ENCODE measurements around the gene FAM20C.
"Not testable (repeated sequence)": the region's sequence is repeated elsewhere in the genome, so short reads cannot be mapped to it uniquely, and the experiment has no call there.

Gene FAM20C

DNA sequence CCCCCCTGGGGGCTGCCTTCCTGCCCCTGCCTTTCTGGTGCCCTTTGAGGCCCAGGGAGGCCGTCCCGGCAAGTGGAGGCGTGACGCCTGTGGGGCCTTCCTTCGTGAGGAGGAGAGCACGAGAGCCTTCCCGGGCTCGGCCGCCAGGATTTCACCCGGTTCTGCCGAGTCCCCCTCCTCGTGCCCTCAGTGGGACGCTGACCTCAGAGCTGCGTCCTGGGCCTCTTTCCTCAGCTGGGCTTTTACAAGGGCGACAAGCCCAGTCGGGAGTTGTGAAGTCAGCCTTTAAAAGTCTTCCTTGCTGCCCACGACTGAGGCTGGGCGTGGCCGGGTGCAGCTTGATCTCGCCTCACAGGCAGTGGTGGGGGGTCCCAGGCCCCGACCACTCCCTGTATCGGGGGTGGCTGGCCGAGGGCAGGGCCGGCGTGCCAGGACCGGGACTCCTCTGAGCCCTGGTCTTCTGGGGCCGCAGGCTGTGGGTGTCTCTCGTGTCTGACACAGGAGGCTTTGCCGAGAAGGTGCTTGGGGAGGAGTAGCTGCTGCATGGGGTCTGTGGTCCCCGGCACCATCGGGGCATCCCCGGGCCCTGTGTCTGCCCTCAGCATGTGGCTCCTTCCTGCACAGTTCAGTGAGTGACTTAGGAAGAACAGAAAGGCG, 41.8 kb downstream of the FAM20C start:
- no peak for TF ChIP-seq ZNF274 (IDR thresholded peaks at IDR 0.05; ENCODE audit: low read depth, low read length)
- no peak overlapping the region for H3K4me3 ChIP-seq (ENCODE audit: low read length)

DNA sequence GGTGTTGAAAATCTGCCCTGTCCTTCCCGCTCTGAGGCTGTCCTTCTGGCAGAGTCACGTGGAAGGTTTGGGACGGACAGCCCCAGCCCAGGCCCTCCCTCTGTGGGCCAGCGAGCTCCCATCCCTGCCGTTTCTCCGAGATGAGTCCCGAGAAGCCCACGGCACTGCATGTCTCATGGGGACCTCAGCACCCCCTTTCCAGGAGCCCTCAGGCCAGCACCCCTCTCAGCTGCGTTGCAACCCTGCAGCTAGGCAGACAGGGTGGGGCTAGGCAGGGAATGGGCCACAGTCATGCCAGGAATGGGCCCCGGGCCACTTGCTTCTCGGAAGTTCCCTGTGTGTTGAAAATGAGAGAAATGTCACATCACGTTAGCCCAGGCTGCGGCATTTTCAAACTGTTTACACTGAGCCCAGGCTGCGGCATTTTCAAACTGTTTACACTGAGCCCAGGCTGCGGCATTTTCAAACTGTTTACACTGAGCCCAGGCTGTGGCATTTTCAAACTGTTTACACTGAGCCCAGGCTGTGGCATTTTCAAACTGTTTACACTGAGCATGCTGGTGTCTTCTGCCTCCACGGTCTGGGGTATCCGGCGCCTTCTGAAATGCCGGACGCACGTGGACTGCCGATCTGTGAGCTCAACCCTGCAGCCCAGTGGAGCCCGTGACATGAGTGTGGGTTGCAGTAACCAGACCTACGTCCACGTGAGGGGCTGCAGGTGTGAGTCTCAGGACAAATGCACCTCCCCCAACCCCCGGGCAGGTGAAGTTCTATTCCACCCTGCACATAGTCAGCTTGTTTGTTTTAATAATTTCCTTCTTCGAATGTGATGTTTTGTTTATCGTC, 42.6 kb downstream of the FAM20C start:
- H3K4me3 ChIP-seq (ENCODE audit: low read length), result no peak overlapping the region
- TF ChIP-seq ZNF274 (IDR thresholded peaks at IDR 0.05; ENCODE audit: low read depth, low read length), result no peak

DNA sequence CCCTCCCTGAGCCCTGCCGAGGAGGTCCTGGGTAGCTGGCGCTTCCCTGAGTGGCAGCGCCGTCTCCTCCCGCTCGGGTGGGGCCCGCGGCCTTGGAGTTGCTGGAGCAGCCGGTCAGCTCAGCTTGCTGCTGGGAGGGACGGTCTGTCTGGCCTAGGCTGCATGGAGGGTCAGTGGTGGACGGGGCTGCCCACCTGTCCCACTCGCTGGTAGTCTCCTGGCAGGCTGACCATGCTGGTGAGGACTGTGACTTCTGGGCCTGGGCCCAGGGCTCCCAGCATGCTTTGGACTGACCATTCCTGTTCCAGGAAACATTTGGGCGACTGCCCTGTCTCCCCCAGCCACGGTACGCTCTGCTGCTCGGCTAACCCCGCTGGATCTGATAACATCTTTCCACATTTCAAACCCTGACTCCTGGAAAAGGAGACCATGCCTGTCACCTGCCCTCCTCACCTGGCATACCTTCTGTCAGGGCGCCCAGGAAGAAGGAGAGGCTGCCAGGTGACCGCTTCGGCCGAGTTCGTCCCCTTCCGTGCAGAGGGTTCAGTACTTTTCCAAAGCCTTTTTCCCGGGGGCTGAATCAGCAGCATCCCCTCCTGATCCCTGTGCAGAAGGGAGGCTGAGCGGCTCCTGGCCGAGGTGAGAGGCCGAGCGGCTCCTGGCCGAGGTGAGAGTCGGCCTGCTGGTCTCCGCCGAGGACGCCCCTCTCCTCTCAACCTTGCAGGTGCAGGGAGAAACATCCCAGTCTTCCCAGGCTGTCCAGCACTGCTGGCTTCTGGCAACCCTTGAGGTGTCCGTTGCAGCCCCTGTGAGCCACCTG, 43.4 kb downstream of the FAM20C start:
- H3K4me3 ChIP-seq (ENCODE audit: low read length), result no peak overlapping the region
- no peak for TF ChIP-seq ZNF274 (IDR thresholded peaks at IDR 0.05; ENCODE audit: low read depth, low read length)

DNA sequence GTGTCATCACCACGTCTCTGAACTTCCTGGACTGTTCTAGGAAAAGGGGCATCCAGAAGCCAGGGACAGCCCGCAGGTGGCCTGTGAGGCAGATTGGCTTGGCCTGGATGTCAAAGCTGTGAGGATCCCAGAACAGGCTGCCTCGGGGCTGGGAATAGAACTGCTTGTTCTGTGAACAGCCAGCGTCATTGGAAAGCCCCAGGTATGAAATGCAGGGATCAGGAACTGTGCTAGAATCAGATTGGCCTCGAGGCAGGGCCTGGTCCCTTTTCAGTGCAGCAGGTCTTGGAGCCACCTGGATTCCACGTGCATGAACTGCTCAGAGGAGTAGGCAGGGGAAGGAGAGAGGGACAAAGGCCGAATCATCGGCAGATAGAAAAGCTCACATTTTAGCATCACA, 44.6 kb downstream of the FAM20C start:
- no peak for TF ChIP-seq ZNF274 (IDR thresholded peaks at IDR 0.05; ENCODE audit: low read depth, low read length)
- H3K4me3 ChIP-seq (ENCODE audit: low read length), result no peak overlapping the region

DNA sequence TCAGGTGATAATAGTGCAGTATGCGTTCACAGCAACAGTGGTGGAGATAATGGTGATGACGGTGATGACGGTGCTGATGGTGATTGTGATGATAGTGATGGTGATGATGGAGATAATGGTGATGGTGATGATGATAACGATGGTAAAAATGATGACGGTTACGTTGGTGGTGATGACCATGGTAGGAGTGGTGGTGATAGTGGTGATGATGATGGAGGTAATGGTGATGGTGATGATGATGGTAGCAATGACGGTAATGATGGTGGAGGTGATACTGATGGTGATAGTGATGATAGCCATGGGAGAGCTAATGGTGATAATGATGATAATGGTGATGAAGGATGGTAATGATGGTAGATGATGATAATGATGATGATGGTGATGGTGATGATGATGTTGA, 45.0 kb downstream of the FAM20C start:
- no peak overlapping the region for H3K4me3 ChIP-seq (ENCODE audit: low read length)
- TF ChIP-seq ZNF274 (IDR thresholded peaks at IDR 0.05; ENCODE audit: low read depth, low read length), result no peak

GRCh38 chr7:240146-240676, 47.8 kb downstream of the FAM20C start:
- no peak overlapping the region for H3K4me3 ChIP-seq (ENCODE audit: low read length)
- no peak for TF ChIP-seq ZNF274 (IDR thresholded peaks at IDR 0.05; ENCODE audit: low read depth, low read length)

DNA sequence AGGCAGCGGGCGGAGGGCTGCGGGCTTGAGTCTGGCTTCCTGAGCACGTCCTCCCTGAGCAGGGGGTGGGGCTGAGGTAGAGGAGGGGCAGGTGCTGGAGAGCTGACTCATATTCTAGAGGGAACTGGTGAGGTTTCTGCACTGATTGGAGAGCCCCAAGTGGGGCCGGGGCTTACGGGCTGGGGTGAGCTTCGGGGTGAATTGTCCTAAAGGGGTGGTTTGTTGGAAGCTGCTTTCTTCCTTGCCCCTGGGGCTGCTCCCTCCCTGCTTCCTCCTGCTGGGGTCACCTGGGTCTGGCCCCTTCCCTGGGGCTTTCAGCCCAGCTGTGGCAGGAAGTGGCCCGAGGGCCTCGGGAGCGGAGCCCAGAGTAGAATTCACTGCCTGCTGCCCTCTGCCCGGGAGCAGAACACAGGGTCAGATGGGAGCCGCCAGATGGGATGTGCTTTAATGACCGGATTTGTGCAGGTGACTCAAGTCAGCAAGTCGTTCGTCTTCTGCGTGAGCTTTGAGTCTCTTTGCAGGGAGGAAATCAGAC, 48.6 kb downstream of the FAM20C start:
- no peak for TF ChIP-seq ZNF274 (IDR thresholded peaks at IDR 0.05; ENCODE audit: low read depth, low read length)

GRCh38 chr7:241513-241912, 49.1 kb downstream of the FAM20C start:
- no peak overlapping the region for H3K4me3 ChIP-seq (ENCODE audit: low read length)
- no peak for TF ChIP-seq ZNF274 (IDR thresholded peaks at IDR 0.05; ENCODE audit: low read depth, low read length)

More for the DNA sequence above, 48.6 kb downstream of the FAM20C start:
- no peak overlapping the region for H3K4me3 ChIP-seq (ENCODE audit: low read length)

DNA sequence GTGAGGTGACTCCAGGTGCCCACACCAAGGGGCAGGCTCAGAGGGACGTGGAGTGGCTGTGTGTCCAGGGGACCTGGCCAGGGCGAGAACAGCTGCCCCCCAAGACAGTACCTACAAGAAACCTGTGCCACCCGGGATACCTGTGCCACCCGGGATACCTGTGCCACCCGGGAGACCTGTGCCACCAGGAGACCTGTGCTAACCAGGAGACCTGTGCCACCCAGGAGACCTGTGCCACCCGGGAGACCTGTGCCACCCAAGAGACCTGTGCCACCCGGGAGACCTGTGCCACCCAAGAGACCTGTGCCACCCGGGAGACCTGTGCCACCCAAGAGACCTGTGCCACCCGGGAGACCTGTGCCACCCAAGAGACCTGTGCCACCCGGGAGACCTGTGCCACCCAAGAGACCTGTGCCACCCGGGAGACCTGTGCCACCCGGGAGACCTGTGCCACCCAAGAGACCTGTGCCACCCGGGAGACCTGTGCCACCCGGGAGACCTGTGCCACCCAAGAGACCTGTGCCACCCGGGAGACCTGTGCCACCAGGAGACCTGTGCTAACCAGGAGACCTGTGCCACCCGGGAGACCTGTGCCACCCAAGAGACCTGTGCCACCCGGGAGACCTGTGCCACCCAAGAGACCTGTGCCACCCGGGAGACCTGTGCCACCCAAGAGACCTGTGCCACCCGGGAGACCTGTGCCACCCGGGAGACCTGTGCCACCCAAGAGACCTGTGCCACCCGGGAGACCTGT, 50.6 kb downstream of the FAM20C start:
- not testable (repeated sequence) for H3K4me3 ChIP-seq (ENCODE audit: low read length)

- H3K4me3 ChIP-seq (ENCODE audit: low read length), result not testable (repeated sequence)
Observed at GRCh38 chr7:243580-243978, 51.2 kb downstream of the FAM20C start.

DNA sequence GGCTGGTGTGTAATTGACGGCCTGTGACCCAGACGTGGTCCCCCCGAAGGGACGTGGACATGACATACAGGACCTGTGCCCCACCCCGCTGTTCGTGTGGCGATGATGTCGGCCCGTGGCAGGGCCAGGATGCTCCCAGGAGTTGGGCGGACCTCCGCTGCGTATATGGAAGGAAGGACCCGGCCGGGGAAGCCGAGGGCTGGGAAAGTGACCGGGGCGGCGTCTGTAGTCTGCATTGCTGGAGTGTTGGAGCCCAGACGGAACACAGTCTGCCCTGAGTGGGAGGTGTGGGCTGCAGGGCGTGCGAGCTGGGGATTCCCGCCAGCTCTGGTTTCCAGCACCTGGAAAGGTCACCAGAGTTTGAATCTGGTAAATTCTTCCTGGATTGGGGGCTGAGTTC, 52.6 kb downstream of the FAM20C start:
- no peak for TF ChIP-seq ZNF274 (IDR thresholded peaks at IDR 0.05; ENCODE audit: low read depth, low read length)

DNA sequence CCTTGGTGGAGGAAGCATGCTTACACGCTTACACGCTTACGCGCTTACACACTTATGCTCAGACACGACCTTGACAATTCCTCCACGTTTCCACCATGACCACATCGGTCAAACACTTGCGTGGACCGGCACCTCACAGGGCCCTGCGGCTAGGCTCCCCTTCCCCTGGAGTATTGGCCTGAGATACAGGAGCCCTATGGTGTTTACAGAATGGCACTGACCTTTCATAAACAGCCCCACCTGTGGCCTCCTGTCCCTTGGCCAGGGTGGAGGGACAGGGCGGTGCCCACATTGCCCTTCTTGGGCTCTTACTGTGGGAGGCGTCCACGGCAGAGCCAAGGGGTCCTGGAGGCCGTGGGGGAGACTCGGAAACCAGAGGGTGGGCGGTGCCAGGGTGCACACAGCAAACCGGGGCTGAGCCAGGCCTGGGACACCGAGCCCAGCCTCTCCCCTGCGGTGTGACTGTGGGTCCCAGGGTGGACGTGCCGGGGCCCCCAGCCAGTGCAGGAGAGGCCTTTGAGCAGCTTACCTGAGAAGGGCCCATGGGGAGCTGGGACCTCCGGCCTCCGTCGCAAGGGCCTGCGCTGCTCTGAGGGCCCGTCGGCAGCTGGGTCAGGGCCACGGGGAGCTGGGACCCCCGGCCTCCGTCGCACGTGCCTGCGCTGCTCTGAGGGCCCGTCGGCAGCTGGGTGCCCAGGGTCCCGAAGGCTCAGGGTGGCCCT, 53.4 kb downstream of the FAM20C start:
- no peak overlapping the region for H3K4me3 ChIP-seq (ENCODE audit: low read length)
- no peak for TF ChIP-seq ZNF274 (IDR thresholded peaks at IDR 0.05; ENCODE audit: low read depth, low read length)

More for the DNA sequence above, 52.6 kb downstream of the FAM20C start:
- H3K4me3 ChIP-seq (ENCODE audit: low read length), result no peak overlapping the region

DNA sequence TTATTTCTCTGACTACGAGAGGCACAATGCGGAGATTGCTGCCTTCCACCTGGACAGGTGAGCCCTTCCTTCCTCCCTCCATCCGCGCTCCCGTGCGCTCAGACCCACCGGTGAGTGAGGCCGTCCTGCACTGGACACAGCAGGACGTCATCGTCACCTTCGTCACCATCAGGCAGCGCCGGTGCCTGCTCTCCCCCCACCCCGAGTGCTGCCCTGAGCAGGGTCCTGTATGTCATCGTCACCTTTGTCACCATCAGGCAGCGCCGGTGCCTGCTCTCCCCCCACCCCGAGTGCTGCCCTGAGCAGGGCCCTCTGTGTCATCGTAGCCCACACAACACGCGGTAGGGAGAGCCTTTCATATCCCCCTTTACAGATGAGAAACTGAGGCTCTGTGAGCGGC, 54.1 kb downstream of the FAM20C start:
- no peak overlapping the region for H3K4me3 ChIP-seq (ENCODE audit: low read length)
- TF ChIP-seq ZNF274 (IDR thresholded peaks at IDR 0.05; ENCODE audit: low read depth, low read length), result no peak
